ENCODE measurements around the gene JAZF1.

Gene JAZF1

GRCh38 chr7:28075674-28076358, 104.8 kb downstream of the JAZF1 start:
- no peak for DNase-seq (ENCODE audit: low read depth)

GRCh38 chr7:28072876-28073514, 107.6 kb downstream of the JAZF1 start:
- DNase-seq (ENCODE audit: low read depth), result no peak

- DNase-seq (ENCODE audit: low read depth), result no peak
These were observed 109.0 kb downstream of the JAZF1 start for GRCh38 chr7:28071570-28071969.

- DNase-seq (ENCODE audit: low read depth), result no peak
These were observed 110.1 kb downstream of the JAZF1 start for GRCh38 chr7:28070297-28071055.

GRCh38 chr7:28069807-28070206, 110.8 kb downstream of the JAZF1 start:
- peak; percentile 90 for DNase-seq (ENCODE audit: low read depth)

GRCh38 chr7:28069388-28069787, 111.2 kb downstream of the JAZF1 start:
- no peak for DNase-seq (ENCODE audit: low read depth)

- DNase-seq (ENCODE audit: low read depth), result no peak
These were observed 111.8 kb downstream of the JAZF1 start for GRCh38 chr7:28068811-28069216.

GRCh38 chr7:28067171-28067570, 113.4 kb downstream of the JAZF1 start:
- no peak for DNase-seq (ENCODE audit: low read depth)

- no peak for DNase-seq (ENCODE audit: low read depth)
These were observed 114.8 kb downstream of the JAZF1 start for GRCh38 chr7:28065721-28066285.

GRCh38 chr7:28065308-28065707, 115.3 kb downstream of the JAZF1 start:
- DNase-seq (ENCODE audit: low read depth), result no peak

GRCh38 chr7:28064437-28064836, 116.2 kb downstream of the JAZF1 start:
- DNase-seq (ENCODE audit: low read depth), result no peak

GRCh38 chr7:28062197-28062991, 118.2 kb downstream of the JAZF1 start:
- no peak for DNase-seq (ENCODE audit: low read depth)

- DNase-seq (ENCODE audit: low read depth), result no peak
These were observed 118.8 kb downstream of the JAZF1 start for GRCh38 chr7:28061824-28062196.

GRCh38 chr7:28060371-28060950, 120.1 kb downstream of the JAZF1 start:
- no peak for DNase-seq (ENCODE audit: low read depth)

GRCh38 chr7:28055161-28055544, 125.4 kb downstream of the JAZF1 start:
- no peak for DNase-seq (ENCODE audit: low read depth)

GRCh38 chr7:28054531-28055160, 125.9 kb downstream of the JAZF1 start:
- no peak for DNase-seq (ENCODE audit: low read depth)

GRCh38 chr7:28052933-28053332, 127.7 kb downstream of the JAZF1 start:
- no peak for DNase-seq (ENCODE audit: low read depth)

GRCh38 chr7:28048694-28049093, 131.9 kb downstream of the JAZF1 start:
- no peak for DNase-seq (ENCODE audit: low read depth)

- DNase-seq (ENCODE audit: low read depth), result no peak
These were observed 134.6 kb downstream of the JAZF1 start for GRCh38 chr7:28046035-28046434.

- DNase-seq (ENCODE audit: low read depth), result no peak
These were observed 135.0 kb downstream of the JAZF1 start for GRCh38 chr7:28045592-28045991.

- DNase-seq (ENCODE audit: low read depth), result no peak
These were observed 135.8 kb downstream of the JAZF1 start for GRCh38 chr7:28044825-28045224.

Data from GM04504 (cell line).